K562 (cell line): Measurements from ENCODE around the gene PHF11. TPM values are rescaled to one million over a fixed set of nuclear protein-coding genes. Genes with fewer than 3 reads are reported as not detected.

Source experiments
- ATAC-seq: fragments of 200-7000 bp; cut with Tn5 transposase; 3 replicates; pipeline ENCODE4 v1.9.1; 2020; ENCODE audit warnings: moderate library complexity
- BruUV-seq: library from RNA; stranded (reverse); fragments of 400-500 nt; replicated peaks from 2 replicates; lab custom pipeline; 2021; lab: Mats Ljungman, UMichigan
- CTCF ChIA-PET: fragments of 300-600 bp; formaldehyde crosslinking; extraction: SDS; loops from one replicate; lab custom pipeline; 2021; ENCODE audit warnings: low intra/inter-chr PET ratio; lab: Yijun Ruan, JAX
- POLR2A ChIA-PET: fragments of 300-600, 350-650 bp; sonication (Branson Sonifier 250); formaldehyde crosslinking; extraction: SDS; loops from one replicate; lab custom pipeline; 2021; ENCODE audit warnings: antibody characterized with exemption, inconsistent platforms; lab: Yijun Ruan, JAX
- DNase-seq, 4 experiments: peaks; one replicate each; pipeline versions ENCODE4 v3.0.0 to v3.0.0-alpha.2; 2011 to 2018; ENCODE audit warnings: low spot score in 3 of 4, mixed read lengths in 3 of 4; ENCODE audit errors: extremely low read depth in 1 of 4
- FAIRE-seq: peaks from 2 replicates; lab custom pipeline; 2011; peaks lifted over from hg19 to GRCh38; lab: Jason Lieb, UNC
- H2AFZ ChIP-seq: 2 replicates; pipeline ENCODE4 v1.6.0; 2011; ENCODE audit warnings: low read depth, low read length, control low read depth, inconsistent platforms
- H3K27ac ChIP-seq: fragments of 200-600 bp; 3 replicates; pipeline ENCODE4 v1.8.0; 2011; ENCODE audit warnings: low read depth, mild to moderate bottlenecking, control low read depth, inconsistent platforms, low read length, moderate library complexity, mixed read lengths; ENCODE audit errors: extremely low read depth
- H3K27me3 ChIP-seq, 2 experiments: fragments of 300-600 bp in 1 of 2; 2 replicates in 1 of 2; 3 replicates in 1 of 2; pipeline versions ENCODE4 v1.6.0 to v1.8.0; 2011; ENCODE audit warnings: inconsistent platforms in 2 of 2, low read length in 2 of 2, mild to moderate bottlenecking in 1 of 2, mixed read lengths in 1 of 2, moderate library complexity in 1 of 2; ENCODE audit not compliant: control insufficient read depth in 2 of 2, insufficient read depth in 2 of 2
- H3K36me3 ChIP-seq: fragments of 300-600 bp; 3 replicates; pipeline ENCODE4 v1.8.0; 2011; ENCODE audit warnings: mild to moderate bottlenecking, low read length, inconsistent platforms; ENCODE audit not compliant: control insufficient read depth, insufficient read depth
- H3K4me1 ChIP-seq, 2 experiments: fragments of 200-600 bp in 1 of 2; replicated peaks in 1 of 2; 2 replicates in 1 of 2; 3 replicates in 1 of 2; pipeline versions ENCODE4 v1.5.1 to v1.8.0; 2011; ENCODE audit warnings: inconsistent platforms in 2 of 2, low read length in 2 of 2, mild to moderate bottlenecking in 1 of 2, mixed read lengths in 1 of 2, moderate library complexity in 1 of 2; ENCODE audit not compliant: control insufficient read depth in 2 of 2, insufficient read depth in 2 of 2
- H3K4me2 ChIP-seq: 2 replicates; pipeline ENCODE4 v1.6.1; 2011; ENCODE audit warnings: low read length, control low read depth, inconsistent platforms, mixed read lengths; ENCODE audit not compliant: insufficient read depth
- H3K4me3 ChIP-seq: fragments of 200-600 bp; sonication (generic), shearing (Covaris generic); 2 replicates; pipeline ENCODE4 v1.5.1; 2016; ENCODE audit warnings: control low read depth, inconsistent platforms
- H3K79me2 ChIP-seq: fragments of 200-600 bp; 3 replicates; pipeline ENCODE4 v1.8.0; 2011; ENCODE audit warnings: low read length, inconsistent platforms; ENCODE audit not compliant: control insufficient read depth, insufficient read depth
- H3K9ac ChIP-seq, 2 experiments: 2 replicates each; pipeline versions ENCODE4 v1.6.0 to v1.6.1; 2011; ENCODE audit warnings: low read depth in 2 of 2, low read length in 2 of 2, control low read depth in 1 of 2, inconsistent platforms in 1 of 2, mild to moderate bottlenecking in 1 of 2, mixed read lengths in 1 of 2; ENCODE audit not compliant: insufficient read depth in 1 of 2
- H3K9me1 ChIP-seq: one replicate; pipeline ENCODE4 v1.6.0; 2011; ENCODE audit warnings: inconsistent platforms, mild to moderate bottlenecking, low read length, moderate library complexity; ENCODE audit not compliant: control insufficient read depth, insufficient read depth
- H3K9me3 ChIP-seq: replicated peaks from 2 replicates; pipeline ENCODE4 v1.5.1; 2011; ENCODE audit warnings: low read depth, low read length, inconsistent platforms; ENCODE audit not compliant: control insufficient read depth, insufficient read depth
- H4K20me1 ChIP-seq: replicated peaks from 2 replicates; pipeline ENCODE4 v1.6.1; 2011; ENCODE audit warnings: low read length, inconsistent platforms, mixed read lengths; ENCODE audit not compliant: control insufficient read depth, insufficient read depth
- FOXK1 ChIP-seq: sonication (generic); formaldehyde crosslinking; IDR thresholded peaks from 2 replicates; pipeline ENCODE4 v1.8.0; 2022; ENCODE audit warnings: missing genetic modification reagents, mild to moderate bottlenecking, borderline replicate concordance
- HMBOX1 ChIP-seq: sonication (generic); IDR thresholded peaks from 2 replicates; pipeline ENCODE4 v1.6.1; 2016
- NRF1 ChIP-seq, 2 experiments: fragments of 450-650 bp; IDR thresholded peaks in 1 of 2; conservative IDR thresholded peaks in 1 of 2; 2 replicates each; pipeline ENCODE4 v1.6.1; 2014; ENCODE audit warnings: mild to moderate bottlenecking in 2 of 2
- WGBS: fragments of 100-300 bp; shearing (Covaris generic); methylation state at CpG from one replicate; pipeline ENCODE4 v1.1.6; 2016; ENCODE audit warnings: low coverage, mixed read lengths; ENCODE audit not compliant: insufficient coverage; ENCODE audit errors: missing lambda C conversion rate; 5-methylcytosine and 5-hydroxymethylcytosine counted together
- in situ Hi-C: fragments of 300-500 bp; cut with MboI; formaldehyde crosslinking; loops from 4 replicates; pipeline ENCODE4 v1.15.0; 2018; ENCODE audit warnings: inconsistent platforms, mixed read lengths
- intact Hi-C: fragments of 100-400 bp; cut with micrococcal nuclease; formaldehyde crosslinking; loops from 2 replicates; pipeline ENCODE4 v1.14.2; 2022
- polyA plus RNA-seq, 8 experiments: library from polyadenylated mRNA; depleted of rRNA in 4 of 8; stranded (reverse) in 5 of 8; unstranded in 3 of 8; fragments of >200 nt; fragmentation: Nextera tagmentation in 2 of 8; fragmentation: Illumina TruSeq in 1 of 8; extraction: Ambion mirVana in 2 of 8; extraction: Trizol in 1 of 8; gene quantifications; 2 replicates each; pipeline versions ENCODE4 v1.2.1 to v1.2.3, GENCODE V29; 2011 to 2014; ENCODE audit warnings: inconsistent platforms in 1 of 8, missing spikeins in 1 of 8
- total RNA-seq, 7 experiments: library from RNA; depleted of rRNA in 6 of 7; stranded (reverse); fragments of >200 nt in 6 of 7; fragmentation: Illumina TruSeq in 2 of 7; extraction: Trizol in 2 of 7; gene quantifications; 2 replicates each; pipeline versions ENCODE4 v1.2.1 to v1.2.3, GENCODE V29; 2011 to 2021; ENCODE audit warnings: low replicate concordance in 1 of 7

Gene PHF11
- total and polyA plus RNA-seq, 9 of the 15 experiments (the other 6 are each of a cell fraction or from before 2014, with no cell fraction given), result 1.9 to 7.0 (median 5.3) TPM

- TF ChIP-seq FOXK1 (CRISPR knock-in tag), result no peak
- TF ChIP-seq HMBOX1, result peak; percentile 30; the same call in 1 of the 2 replicates
- TF ChIP-seq NRF1 (conservative IDR thresholded peaks at IDR 0.05 in 1 of 2, IDR thresholded peaks at IDR 0.05 in 1 of 2), result peak; percentile 28 to 36; a peak in 1 of 4 replicates
- intact Hi-C loops (no loop called here), in situ Hi-C loops (no loop called here)
- Histone ChIP-seq H4K20me1 (no peaks in the 10 kb centered on the region), H3K36me3 (peaks cover 7% of the 10 kb centered on the region; the same call in 2 of the 3 replicates), H3K4me2 (peak overlapping the region; percentile 33), H3K9me1 (no peaks in the 10 kb centered on the region), H2AFZ (peak overlapping the region; percentile 32), H3K9ac (no peak overlapping the region; a peak in 1 of 4 replicates), H3K4me3 (no peak overlapping the region), H3K4me1 (peaks cover 0 to 2% of the 10 kb centered on the region in 2 experiments; a peak in 2 of 5 replicates), H3K9me3 (no peaks in the 10 kb centered on the region), H3K27ac (no peak overlapping the region), H3K27me3 (no peaks in the 10 kb centered on the region), H3K79me2 (no peaks in the 10 kb centered on the region)
- peak in 2 of 4 experiments; percentile 23 to 52 for DNase-seq
- POLR2A ChIA-PET, result no interaction called here
- ATAC-seq, result peak; percentile 88
- CTCF ChIA-PET, result no interaction called here
- no TSS peak for BruUV-seq
- no peak for FAIRE-seq
- 18% methylated on average over 5 of the region's 5 CpGs for WGBS
Observed at GRCh38 chr13:49567491-49567890, 71.7 kb downstream of the PHF11 start.
